K562 (cell line): ENCODE results near the gene KRT24. TPM values are rescaled to one million over a fixed set of nuclear protein-coding genes. Genes with fewer than 3 reads are reported as not detected.

Source experiments
- ATAC-seq: fragments of 200-7000 bp; cut with Tn5 transposase; 3 replicates; pipeline ENCODE4 v1.9.1; 2020; ENCODE audit warnings: moderate library complexity
- BruUV-seq: library from RNA; stranded (reverse); fragments of 400-500 nt; replicated peaks from 2 replicates; lab custom pipeline; 2021; lab: Mats Ljungman, UMichigan
- CTCF ChIA-PET: fragments of 300-600 bp; formaldehyde crosslinking; extraction: SDS; loops from one replicate; lab custom pipeline; 2021; ENCODE audit warnings: low intra/inter-chr PET ratio; lab: Yijun Ruan, JAX
- POLR2A ChIA-PET: fragments of 300-600, 350-650 bp; sonication (Branson Sonifier 250); formaldehyde crosslinking; extraction: SDS; loops from one replicate; lab custom pipeline; 2021; ENCODE audit warnings: antibody characterized with exemption, inconsistent platforms; lab: Yijun Ruan, JAX
- DNase-seq, 4 experiments: peaks; one replicate each; pipeline versions ENCODE4 v3.0.0 to v3.0.0-alpha.2; 2011 to 2018; ENCODE audit warnings: low spot score in 3 of 4, mixed read lengths in 3 of 4; ENCODE audit errors: extremely low read depth in 1 of 4
- FAIRE-seq: peaks from 2 replicates; lab custom pipeline; 2011; peaks lifted over from hg19 to GRCh38; lab: Jason Lieb, UNC
- H2AFZ ChIP-seq: 2 replicates; pipeline ENCODE4 v1.6.0; 2011; ENCODE audit warnings: low read depth, low read length, control low read depth, inconsistent platforms
- H3K27ac ChIP-seq: fragments of 200-600 bp; 3 replicates; pipeline ENCODE4 v1.8.0; 2011; ENCODE audit warnings: low read depth, mild to moderate bottlenecking, control low read depth, inconsistent platforms, low read length, moderate library complexity, mixed read lengths; ENCODE audit errors: extremely low read depth
- H3K27me3 ChIP-seq, 2 experiments: fragments of 300-600 bp in 1 of 2; 2 replicates in 1 of 2; 3 replicates in 1 of 2; pipeline versions ENCODE4 v1.6.0 to v1.8.0; 2011; ENCODE audit warnings: inconsistent platforms in 2 of 2, low read length in 2 of 2, mild to moderate bottlenecking in 1 of 2, mixed read lengths in 1 of 2, moderate library complexity in 1 of 2; ENCODE audit not compliant: control insufficient read depth in 2 of 2, insufficient read depth in 2 of 2
- H3K36me3 ChIP-seq: fragments of 300-600 bp; 3 replicates; pipeline ENCODE4 v1.8.0; 2011; ENCODE audit warnings: mild to moderate bottlenecking, low read length, inconsistent platforms; ENCODE audit not compliant: control insufficient read depth, insufficient read depth
- H3K4me1 ChIP-seq, 2 experiments: fragments of 200-600 bp in 1 of 2; replicated peaks in 1 of 2; 2 replicates in 1 of 2; 3 replicates in 1 of 2; pipeline versions ENCODE4 v1.5.1 to v1.8.0; 2011; ENCODE audit warnings: inconsistent platforms in 2 of 2, low read length in 2 of 2, mild to moderate bottlenecking in 1 of 2, mixed read lengths in 1 of 2, moderate library complexity in 1 of 2; ENCODE audit not compliant: control insufficient read depth in 2 of 2, insufficient read depth in 2 of 2
- H3K4me2 ChIP-seq: 2 replicates; pipeline ENCODE4 v1.6.1; 2011; ENCODE audit warnings: low read length, control low read depth, inconsistent platforms, mixed read lengths; ENCODE audit not compliant: insufficient read depth
- H3K4me3 ChIP-seq: fragments of 200-600 bp; sonication (generic), shearing (Covaris generic); 2 replicates; pipeline ENCODE4 v1.5.1; 2016; ENCODE audit warnings: control low read depth, inconsistent platforms
- H3K79me2 ChIP-seq: fragments of 200-600 bp; 3 replicates; pipeline ENCODE4 v1.8.0; 2011; ENCODE audit warnings: low read length, inconsistent platforms; ENCODE audit not compliant: control insufficient read depth, insufficient read depth
- H3K9ac ChIP-seq, 2 experiments: 2 replicates each; pipeline versions ENCODE4 v1.6.0 to v1.6.1; 2011; ENCODE audit warnings: low read depth in 2 of 2, low read length in 2 of 2, control low read depth in 1 of 2, inconsistent platforms in 1 of 2, mild to moderate bottlenecking in 1 of 2, mixed read lengths in 1 of 2; ENCODE audit not compliant: insufficient read depth in 1 of 2
- H3K9me1 ChIP-seq: one replicate; pipeline ENCODE4 v1.6.0; 2011; ENCODE audit warnings: inconsistent platforms, mild to moderate bottlenecking, low read length, moderate library complexity; ENCODE audit not compliant: control insufficient read depth, insufficient read depth
- H3K9me3 ChIP-seq: replicated peaks from 2 replicates; pipeline ENCODE4 v1.5.1; 2011; ENCODE audit warnings: low read depth, low read length, inconsistent platforms; ENCODE audit not compliant: control insufficient read depth, insufficient read depth
- H4K20me1 ChIP-seq: replicated peaks from 2 replicates; pipeline ENCODE4 v1.6.1; 2011; ENCODE audit warnings: low read length, inconsistent platforms, mixed read lengths; ENCODE audit not compliant: control insufficient read depth, insufficient read depth
- CEBPG ChIP-seq, 3 experiments: fragments of 200-800 bp in 1 of 3; sonication (Bioruptor generic) in 1 of 3; sonication (generic) in 1 of 3; formaldehyde crosslinking in 1 of 3; IDR thresholded peaks in 2 of 3; conservative IDR thresholded peaks in 1 of 3; 2 replicates each; pipeline versions ENCODE4 v1.6.1 to v1.8.0; 2016 to 2022; ENCODE audit warnings: missing compliant biosample characterization in 2 of 3, missing genetic modification characterization in 2 of 3, mild to moderate bottlenecking in 1 of 3, missing genetic modification reagents in 1 of 3
- RBFOX2 ChIP-seq: fragments of 200-400 bp; formaldehyde crosslinking; IDR thresholded peaks from 2 replicates; pipeline ENCODE4 v1.6.1; 2017; ENCODE audit warnings: low read depth, mild to moderate bottlenecking, low read length, moderate library complexity
- TOE1 ChIP-seq, 2 experiments: fragments of 450-650 bp in 1 of 2; sonication (generic) in 1 of 2; formaldehyde crosslinking in 1 of 2; IDR thresholded peaks; 2 replicates each; pipeline versions ENCODE4 v1.7.1 to v1.8.0; 2016 to 2022; ENCODE audit warnings: borderline replicate concordance in 2 of 2, mild to moderate bottlenecking in 2 of 2, antibody characterized with exemption in 1 of 2, inconsistent platforms in 1 of 2, low read depth in 1 of 2, missing genetic modification reagents in 1 of 2, moderate library complexity in 1 of 2
- ZNF584 ChIP-seq: fragments of 200-800 bp; sonication (Bioruptor generic); IDR thresholded peaks from 2 replicates; pipeline ENCODE4 v1.6.1; 2016; ENCODE audit warnings: low read depth, mild to moderate bottlenecking, missing genetic modification characterization, missing compliant biosample characterization
- WGBS: fragments of 100-300 bp; shearing (Covaris generic); methylation state at CpG from one replicate; pipeline ENCODE4 v1.1.6; 2016; ENCODE audit warnings: low coverage, mixed read lengths; ENCODE audit not compliant: insufficient coverage; ENCODE audit errors: missing lambda C conversion rate; 5-methylcytosine and 5-hydroxymethylcytosine counted together
- in situ Hi-C: fragments of 300-500 bp; cut with MboI; formaldehyde crosslinking; loops from 4 replicates; pipeline ENCODE4 v1.15.0; 2018; ENCODE audit warnings: inconsistent platforms, mixed read lengths
- intact Hi-C: fragments of 100-400 bp; cut with micrococcal nuclease; formaldehyde crosslinking; loops from 2 replicates; pipeline ENCODE4 v1.14.2; 2022
- polyA plus RNA-seq, 8 experiments: library from polyadenylated mRNA; depleted of rRNA in 4 of 8; stranded (reverse) in 5 of 8; unstranded in 3 of 8; fragments of >200 nt; fragmentation: Nextera tagmentation in 2 of 8; fragmentation: Illumina TruSeq in 1 of 8; extraction: Ambion mirVana in 2 of 8; extraction: Trizol in 1 of 8; gene quantifications; 2 replicates each; pipeline versions ENCODE4 v1.2.1 to v1.2.3, GENCODE V29; 2011 to 2014; ENCODE audit warnings: inconsistent platforms in 1 of 8, missing spikeins in 1 of 8
- total RNA-seq, 7 experiments: library from RNA; depleted of rRNA in 6 of 7; stranded (reverse); fragments of >200 nt in 6 of 7; fragmentation: Illumina TruSeq in 2 of 7; extraction: Trizol in 2 of 7; gene quantifications; 2 replicates each; pipeline versions ENCODE4 v1.2.1 to v1.2.3, GENCODE V29; 2011 to 2021; ENCODE audit warnings: low replicate concordance in 1 of 7

KRT24 gene
- total and polyA plus RNA-seq, 9 of the 15 experiments (the other 6 are each of a cell fraction or from before 2014, with no cell fraction given) = not detected

- Histone ChIP-seq H3K4me2 (no peak overlapping the region), H3K27ac (no peak overlapping the region), H3K36me3 (no peaks in the 10 kb centered on the region), H2AFZ (no peak overlapping the region), H3K9me3 (no peaks in the 10 kb centered on the region), H3K4me3 (no peak overlapping the region), H3K27me3 (0 out of 5 replicates have a peak, but pooled peaks cover 0 to 4% of the 10 kb centered on the region in 2 experiments), H4K20me1 (no peaks in the 10 kb centered on the region), H3K79me2 (no peaks in the 10 kb centered on the region), H3K9me1 (no peaks in the 10 kb centered on the region), H3K9ac (no peak overlapping the region), H3K4me1 (no peaks in the 10 kb centered on the region)
- no peak for FAIRE-seq
- WGBS = 25% methylated on average over 8 of the region's 8 CpGs
- no TSS peak for BruUV-seq
- intact Hi-C loops (no loop called here), in situ Hi-C loops (no loop called here)
- POLR2A ChIA-PET = interaction anchor here (0.6 to 1.0 kb wide), 3 partner anchors 13 to 18 kb away, joined by 3 to 4 read pairs (median 3); no protein-coding TSS in a partner anchor
- CTCF ChIA-PET = no interaction called here
- no peak for ATAC-seq
- no peak for DNase-seq
- TF ChIP-seq ZNF584 (CRISPR knock-in tag) (0 out of 2 replicates have a peak, but pooled peaks have one; percentile 35), RBFOX2 (no peak), TOE1 (IDR thresholded peaks at IDR 0.05; ENCODE audit: borderline replicate concordance) (no peak), TOE1 (CRISPR knock-in tag; IDR thresholded peaks at IDR 0.05; ENCODE audit: borderline replicate concordance, low read depth) (no peak), CEBPG (CRISPR knock-in tag; IDR thresholded peaks at IDR 0.05) (no peak), CEBPG (tag; conservative IDR thresholded peaks at IDR 0.05 in 1 of 2, IDR thresholded peaks at IDR 0.05 in 1 of 2) (peak; percentile 28 to 57; a peak in 2 of 4 replicates)
Observed at GRCh38 chr17:40727447-40728231, 24.1 kb upstream of the KRT24 start.
